NCI-H187 treated with DMSO at 0.1 percent for 48 hours (cell line): ENCODE measurements around the gene ABO.
"Not testable (repeated sequence)": the region's sequence is repeated elsewhere in the genome, so short reads cannot be mapped to it uniquely, and the experiment has no call there.

Source experiments
- DNase-seq: peaks from one replicate; lab custom pipeline; 2025; lab: John Stamatoyannopoulos, UW

The ABO gene

DNA sequence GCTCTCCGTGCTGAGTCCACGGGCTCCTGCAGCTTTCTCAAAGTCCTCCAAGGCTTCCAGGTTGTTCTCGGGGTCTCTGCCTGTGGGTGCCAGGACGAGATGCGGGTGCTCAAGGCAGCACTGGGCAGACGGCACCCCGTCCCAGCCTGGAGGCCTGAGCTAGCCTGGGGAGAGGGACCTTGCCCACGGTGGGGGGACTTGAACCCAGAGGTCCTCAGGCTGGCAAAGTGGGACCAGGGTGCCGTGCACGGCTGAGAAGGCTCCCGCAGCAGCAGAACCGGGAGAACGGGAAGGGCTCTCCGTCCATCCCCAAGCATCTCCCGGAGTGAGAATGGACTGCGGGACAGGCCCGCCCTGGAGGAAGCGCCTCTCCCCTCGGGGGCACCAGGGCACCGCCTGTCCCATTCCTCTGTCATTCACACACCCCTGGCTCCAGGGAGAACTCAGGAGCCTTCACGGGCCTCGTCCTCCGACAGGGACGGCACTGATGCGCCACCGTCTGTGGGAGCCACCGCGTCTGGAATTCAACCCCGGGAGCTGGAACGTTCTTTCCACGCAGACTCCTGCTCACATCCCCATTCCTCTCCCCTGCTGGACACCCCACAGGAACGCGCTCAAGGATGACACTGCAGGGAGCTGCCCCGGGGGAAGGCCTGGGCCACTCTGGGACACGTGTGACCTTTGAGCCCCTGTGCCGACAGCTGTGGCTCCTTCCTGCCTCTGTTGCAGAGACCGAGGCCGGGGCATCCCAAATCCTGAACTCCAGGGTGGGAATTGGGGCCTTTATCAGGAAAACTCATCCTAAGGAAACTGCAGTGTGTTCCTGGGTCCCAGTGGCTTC is 49.6 kb downstream of the ABO start:
- no peak for DNase-seq

DNA sequence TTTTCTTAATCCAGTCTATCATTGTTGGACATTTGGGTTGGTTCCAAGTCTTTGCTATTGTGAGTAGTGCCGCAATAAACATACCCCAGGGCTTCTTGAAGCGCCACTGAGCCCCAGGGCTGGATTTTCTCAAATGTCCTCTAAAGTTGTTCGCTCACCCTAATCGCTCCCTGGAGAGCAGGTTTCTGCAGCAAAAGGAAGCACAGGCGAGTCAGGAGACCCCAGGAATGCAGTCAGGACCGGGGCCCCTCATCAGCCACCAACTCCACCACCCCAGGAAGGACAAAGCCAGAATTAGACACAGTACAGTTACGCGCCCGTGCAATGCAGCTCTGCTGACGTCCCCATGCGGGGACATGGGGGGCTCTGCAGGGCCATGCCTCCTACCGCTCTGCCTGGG is 50.2 kb downstream of the ABO start:
- no peak for DNase-seq

DNA sequence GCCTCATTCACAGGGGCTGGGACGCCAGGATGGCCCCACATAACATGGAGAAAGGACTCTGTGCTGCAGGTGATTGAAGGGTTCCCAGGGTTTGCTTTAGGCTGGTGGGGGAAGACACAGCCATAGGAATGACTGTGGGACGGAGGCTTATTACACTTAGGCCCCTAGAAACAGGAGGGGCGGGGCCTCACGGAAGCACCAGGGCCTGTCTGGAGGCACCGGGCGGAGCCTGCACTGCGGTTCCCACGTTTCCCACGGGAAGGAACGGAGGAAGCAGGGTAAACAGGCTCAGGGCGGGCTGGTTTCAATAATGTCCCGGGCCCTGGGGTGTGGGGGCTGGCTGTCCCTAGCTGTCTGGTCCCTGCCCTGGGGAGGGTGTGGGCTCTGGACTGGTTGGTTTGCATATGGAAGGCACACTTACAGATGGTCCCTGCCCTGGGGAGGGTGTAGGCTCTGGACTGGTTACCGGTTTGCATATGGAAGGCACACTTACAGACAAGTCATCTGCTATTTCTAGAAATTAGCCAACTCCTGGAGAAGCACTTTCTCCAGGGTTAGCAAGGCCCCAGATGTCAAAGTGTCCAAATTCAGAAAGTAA is 51.7 kb downstream of the ABO start:
- not testable (repeated sequence) for DNase-seq

DNA sequence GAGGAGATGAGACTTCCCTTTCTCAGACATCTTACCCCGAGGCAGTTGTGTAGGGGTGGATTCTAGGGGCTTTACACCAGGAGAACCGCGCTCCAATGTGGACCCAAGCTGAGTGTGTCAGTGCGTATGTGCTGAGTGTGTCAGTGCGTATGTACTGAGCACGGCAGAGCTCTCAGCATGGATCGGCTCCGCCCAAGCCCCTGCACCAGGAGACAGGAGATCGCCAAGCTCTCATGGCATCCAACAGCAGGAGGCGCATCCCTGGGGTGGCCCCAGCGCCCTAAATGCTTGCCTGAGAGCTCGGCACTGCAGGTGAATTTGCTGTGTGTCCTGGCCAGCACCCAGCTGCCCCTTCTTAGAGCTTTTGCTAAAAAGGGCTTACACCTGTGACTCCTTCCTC is 53.0 kb downstream of the ABO start:
- DNase-seq: not testable (repeated sequence)

DNA sequence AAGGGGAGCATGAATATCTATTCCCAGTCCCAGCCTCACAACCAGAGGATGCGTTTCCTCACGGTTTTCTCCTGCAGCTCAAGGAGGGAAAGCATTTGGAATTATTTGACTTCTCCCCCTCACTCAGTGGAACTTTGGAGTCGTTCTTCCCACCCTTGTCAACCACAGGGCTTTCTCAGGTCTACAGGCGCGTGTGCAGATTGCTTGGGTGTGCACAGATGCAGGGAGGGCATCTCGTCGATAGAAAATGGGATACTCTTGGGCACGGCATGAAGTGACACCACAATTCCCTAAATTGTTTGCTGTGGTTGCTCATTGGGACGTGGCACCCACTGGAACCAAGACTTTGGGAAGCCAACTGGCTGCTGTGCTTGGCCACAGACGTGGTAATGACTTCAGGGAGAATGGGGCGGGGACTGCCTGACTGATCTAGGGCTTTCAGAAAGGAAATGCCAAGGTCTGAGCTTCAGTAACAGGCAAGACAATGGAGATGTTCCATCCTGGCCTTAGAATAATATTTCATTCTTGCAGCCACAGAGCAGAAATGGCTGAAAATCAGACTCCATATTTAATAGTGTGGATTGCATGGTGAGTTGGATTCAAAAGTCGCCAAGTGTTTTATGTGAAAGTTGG is 53.7 kb downstream of the ABO start:
- no peak for DNase-seq

DNA sequence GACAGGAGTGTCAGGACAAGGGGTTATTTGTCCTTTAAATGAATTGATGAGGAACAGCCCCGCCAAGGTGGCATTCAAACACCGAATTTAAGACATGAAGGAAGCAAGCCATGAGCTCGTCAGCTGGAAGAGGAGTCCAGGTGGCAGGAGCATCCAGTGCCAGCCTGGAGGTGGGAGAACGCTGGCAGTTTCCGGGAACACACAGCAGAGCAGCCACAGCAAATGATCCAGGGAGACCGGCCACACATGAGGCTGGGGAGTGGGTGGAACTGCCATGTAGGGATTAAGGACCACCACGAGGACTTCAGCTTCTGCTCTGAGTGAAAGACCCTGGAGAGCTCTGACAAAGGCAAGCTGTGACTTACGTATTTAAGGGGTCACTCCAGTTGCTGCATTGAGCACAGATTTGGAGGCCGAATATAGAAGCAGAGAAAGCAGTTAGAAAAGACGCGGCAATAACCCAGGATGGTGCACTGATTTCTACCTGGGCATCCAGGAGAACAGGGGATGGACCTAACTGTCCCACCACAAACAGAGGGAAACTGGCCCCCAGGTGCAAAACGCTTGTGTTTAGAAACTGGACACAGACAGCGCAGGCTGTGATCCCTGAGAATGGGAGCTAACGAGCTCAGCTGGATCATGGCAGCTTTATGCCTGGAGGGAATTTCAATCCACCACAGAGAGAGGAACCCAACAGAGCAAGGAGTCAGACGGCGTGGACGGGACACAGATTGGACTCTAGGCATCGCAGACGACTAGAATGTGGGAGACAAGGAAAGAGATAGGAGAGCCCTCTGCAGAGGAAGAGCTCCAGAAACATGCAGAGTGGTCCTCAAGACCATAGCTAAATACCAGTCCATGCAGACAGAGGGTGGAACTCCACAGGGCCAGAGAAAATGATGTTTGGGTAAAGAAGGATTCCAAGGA is 56.7 kb downstream of the ABO start:
- DNase-seq: not testable (repeated sequence)

DNA sequence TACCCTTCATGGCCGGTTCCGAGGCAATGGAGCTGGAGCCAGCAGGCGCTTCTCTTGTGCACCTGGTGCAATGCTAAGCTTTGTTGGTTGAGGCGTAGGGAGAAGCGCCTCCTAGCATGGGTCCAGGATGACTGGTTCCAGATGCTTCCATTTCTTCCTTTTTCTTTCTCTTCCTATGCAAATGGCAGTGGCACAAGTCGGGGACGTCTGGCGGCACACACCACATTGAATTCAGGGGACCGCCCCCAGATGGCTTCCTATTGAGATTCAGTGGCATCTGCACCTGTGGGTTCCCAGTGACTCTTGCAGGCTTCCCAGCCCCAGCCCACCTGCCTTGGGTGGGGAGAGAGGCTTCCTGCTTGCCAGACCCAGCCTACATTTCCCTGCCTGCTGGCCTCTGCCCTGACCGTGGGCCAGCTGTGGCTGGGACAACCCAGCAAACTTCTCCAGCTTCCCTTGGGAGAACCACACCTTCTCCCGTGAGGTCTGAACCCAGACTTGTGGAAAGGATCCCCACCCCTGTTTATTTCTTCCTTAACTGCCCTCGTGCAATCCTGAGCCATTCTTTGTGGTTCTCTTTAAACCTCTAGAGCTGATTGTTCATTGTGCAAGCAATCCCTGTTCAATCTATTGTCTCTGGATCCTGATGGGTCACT is 57.5 kb downstream of the ABO start:
- not testable (repeated sequence) for DNase-seq

DNA sequence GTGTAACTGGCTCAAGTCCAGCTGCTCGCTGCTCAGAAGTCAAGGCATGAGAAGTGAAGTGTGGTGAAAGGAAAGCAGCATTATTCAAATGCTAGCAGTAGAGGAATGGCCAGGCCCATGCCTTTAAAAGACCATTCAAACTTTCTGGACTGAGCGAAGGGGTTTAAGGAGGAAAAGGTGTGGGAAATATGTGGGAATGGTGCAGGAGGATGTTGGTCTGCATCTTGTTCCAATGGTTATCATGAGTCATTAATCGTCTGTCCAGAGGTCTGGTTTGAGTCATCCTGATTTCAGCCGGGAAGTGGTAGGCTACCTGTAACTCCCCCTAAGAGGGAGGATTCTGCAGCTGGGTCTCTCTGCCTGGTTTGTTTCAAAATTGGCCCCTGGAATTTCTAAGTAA is 60.7 kb downstream of the ABO start:
- not testable (repeated sequence) for DNase-seq

DNA sequence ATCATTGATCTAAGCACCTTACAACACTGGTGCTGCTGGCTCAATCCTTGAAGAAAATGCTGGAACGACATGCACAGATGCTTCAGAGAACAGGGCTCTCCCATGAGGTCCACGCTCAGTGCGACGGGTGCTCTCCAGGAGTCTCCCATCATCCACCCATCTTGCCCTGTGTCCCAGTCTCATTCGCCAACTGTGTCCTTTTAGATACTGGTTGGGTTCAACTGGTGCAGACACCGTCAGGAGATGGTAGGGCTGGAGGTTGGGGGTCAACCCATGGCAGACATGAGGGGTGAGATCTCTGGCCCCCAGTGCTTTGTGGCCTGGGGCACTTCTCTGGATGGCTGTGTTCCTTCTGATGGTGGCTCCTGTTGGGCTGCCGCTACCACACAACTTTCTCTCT is 64.4 kb downstream of the ABO start:
- DNase-seq: no peak

DNA sequence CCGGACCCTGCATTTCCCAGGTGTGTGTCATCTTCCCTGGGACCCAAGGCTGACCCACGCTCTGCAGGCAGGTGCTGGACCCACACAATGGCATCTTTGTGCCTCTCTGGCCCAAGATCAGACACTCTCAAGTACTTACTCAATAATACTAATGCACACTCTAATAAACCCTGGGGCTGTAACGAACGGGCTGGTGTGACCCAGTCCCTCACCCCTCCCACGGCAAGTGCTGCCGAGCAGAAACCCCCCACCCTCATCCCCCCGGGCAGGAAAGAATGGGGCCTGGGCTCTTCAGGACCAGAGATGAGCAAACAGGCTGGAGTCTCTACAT is 64.8 kb downstream of the ABO start:
- DNase-seq: no peak

DNA sequence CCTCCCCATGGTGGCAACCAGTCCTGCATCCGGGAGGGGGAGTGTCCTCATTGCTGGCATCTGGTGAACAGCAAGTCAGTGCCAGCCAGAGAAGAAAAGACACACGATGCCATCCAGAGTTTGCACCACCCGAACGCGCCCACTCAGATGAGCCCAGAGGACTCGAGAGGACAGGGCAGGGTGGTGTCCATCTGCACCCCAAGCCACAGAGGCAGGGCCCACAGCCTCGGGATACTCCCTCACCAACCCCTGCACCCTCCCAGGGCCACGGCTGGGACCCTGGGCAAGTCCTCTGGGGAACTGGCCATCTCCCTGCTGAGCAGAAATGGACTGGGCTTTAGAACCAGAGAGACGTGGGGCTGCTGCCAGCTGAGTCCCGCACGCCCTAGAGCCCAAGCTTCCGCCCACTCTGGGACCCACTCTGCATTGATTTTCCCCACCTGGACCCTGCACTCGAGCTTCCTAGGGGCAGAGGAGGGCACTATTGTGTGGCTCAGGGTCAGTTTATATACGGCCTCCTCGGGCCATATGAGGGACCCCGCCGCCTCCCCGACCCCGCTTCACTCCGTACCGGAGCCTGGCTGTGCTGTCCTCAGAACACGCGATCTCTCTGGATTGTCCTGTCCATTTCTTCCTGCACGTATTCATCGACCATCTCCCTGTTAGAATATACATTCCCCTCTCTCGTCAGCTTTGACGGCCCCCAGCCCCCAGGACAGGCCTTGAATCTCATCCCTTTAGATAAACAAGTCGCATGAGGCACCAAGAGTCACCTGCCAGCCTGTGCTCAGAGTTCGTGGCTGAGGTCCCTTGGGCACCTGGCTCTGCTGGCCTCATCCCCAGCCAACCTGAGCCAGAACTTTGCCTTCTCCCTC is 65.4 kb downstream of the ABO start:
- not testable (repeated sequence) for DNase-seq

DNA sequence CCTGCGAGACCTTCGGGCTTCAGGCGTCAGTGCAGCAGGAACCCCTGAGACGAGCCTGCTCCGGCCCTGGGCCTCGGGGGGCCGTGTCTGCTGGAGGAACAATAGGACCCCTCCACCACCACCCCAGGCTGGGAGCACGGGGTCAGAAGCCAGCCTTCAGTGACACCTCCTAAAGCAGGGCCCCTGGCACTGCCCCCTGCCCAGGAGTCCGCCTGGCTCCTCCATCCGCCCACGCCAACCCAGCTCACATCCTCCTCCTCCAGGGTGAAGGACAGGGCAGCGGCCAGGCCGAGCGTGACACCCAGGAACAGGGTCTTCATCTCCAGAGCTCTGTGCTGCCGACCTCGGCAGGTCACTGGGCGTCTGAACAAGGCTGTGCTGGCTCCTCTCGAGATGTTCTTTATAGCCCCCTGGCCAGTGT is 66.1 kb downstream of the ABO start, which contains the start of gene OBP2B:
Gene OBP2B (minus strand): TSS at position 371 of the 421 bp plus-strand sequence. CDS start 51 bp downstream, at position 320.
- not testable (repeated sequence) for DNase-seq

DNA sequence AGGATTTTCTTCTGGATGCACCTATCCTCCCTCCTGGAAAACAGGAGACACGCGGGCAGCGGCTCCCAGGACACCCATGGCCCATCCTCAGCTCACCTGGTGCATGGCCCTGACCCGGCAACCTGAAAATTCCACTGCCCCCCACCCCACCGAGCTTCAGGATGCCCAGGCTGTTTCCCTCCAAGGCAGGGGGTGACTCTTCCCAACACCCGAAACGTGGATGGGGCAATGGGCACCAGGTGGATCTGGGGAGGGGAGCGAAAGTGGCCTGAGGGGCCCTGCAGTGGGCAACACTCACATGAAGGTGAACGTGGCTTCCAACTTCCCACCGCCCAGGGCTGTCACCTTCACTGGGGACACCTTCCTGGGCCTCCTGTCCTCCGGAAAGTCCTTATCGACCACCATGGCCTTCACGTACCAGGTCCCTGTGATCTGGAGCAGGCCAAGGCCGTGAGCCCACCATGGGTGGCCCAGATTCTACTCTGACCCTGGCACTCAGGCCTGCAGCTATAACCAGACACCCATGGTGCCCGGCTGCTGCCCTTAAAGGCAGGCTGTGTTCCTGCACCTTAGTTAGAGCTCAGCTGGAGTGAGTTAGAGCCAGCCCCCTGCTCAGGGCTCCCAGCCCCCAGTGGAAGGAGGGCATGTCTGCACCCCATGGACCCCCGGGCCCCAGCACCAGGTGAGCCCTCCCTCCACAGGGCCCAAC is 66.7 kb downstream of the ABO start:
- DNase-seq: not testable (repeated sequence)

DNA sequence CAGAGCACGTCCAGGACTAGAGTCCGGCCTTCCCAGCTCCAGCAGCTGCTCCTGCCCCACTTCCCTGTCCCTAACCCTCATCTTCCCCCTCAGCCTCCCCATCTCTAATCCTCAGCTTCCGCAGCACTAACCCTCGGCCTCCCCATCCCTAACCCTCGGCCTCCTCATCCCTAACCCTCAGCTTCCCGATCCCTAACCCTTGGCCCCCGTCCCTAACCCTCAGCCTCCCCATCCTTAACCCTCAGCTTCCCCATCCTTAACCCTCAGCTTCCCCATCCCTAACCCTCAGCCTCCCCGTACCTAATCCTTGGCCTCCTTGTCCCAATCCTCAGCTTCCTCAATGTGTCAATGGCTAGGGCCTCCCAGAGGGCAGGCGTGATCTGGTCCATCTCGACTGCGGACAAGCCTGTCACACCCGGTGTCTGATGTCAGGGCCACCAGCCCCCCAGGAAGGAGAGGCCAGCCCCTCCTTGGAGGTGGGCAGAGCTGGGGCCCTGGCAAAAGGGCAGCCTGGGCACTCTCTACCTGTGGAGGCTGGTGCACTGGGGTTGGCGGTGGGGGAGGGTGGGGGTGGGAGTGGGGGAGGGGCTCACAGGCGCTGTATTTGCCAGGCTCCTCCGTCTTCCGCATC is 67.3 kb downstream of the ABO start:
- no peak for DNase-seq

DNA sequence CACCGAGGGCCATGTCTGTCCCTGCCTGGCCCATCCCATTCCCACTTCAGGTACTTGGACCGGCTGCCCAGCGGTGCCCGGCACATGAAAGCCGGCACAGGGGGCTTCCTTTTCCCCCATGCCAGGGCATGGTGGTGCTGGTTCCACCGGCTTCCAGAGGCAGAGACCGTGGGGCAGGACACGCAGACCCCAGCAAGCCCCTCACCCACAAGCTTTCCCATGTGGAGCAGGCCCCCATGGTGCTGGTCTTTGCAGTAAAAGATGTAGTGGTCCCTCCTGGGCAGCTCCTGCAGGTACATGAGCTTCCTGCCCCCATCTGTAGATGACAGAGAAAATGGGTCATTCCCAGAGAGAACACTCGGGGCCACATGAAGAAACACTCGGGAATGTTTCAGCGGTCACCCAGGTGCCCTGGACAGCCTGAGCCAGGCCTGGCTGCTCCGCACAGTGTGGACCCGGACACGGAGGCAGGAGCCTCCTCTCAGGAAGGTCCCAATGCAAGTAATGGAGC is 67.9 kb downstream of the ABO start:
- DNase-seq: no peak

DNA sequence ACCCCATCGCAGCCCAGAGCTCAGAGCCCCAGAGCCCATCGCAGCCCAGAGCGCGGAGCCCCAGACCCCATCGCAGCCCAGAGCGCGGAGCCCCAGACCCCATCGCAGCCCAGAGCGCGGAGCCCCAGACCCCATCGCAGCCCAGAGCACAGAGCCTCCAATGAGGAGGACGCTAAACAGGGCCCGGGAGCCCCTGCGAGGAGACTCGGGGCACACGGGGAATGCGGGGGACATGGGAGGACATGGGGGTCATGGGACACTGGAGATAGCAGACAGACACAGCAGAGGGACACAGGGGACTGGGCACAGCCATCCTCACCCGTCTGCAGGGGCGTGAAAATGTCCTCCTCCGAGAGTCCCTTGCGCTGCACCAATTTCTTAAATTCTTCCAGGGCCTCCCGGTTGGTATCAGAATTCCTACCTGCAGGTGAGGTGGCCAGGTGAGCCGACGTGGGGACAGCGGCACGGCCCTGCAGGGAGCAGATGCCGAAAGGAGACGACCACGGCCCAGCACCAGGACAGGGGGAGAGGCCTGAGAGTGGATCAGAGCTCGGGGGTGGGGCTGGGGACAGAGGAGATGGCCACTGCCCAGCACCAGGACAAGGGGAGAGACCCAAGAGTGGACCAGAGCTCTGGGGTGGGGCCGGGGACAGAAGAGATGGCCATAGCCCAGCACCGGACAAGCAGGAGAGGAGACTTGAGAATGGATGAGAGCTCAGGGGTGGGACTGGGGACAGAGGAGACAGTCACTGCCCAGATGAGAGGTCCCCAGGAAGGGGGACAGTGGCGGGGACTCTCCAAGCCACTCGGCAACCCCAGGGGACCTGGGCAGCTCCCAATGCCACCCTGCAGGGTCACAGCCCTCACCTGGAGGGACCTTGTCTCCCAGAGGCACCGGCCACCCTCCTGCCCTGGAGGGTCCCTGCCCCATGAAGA is 68.7 kb downstream of the ABO start:
- no peak for DNase-seq

DNA sequence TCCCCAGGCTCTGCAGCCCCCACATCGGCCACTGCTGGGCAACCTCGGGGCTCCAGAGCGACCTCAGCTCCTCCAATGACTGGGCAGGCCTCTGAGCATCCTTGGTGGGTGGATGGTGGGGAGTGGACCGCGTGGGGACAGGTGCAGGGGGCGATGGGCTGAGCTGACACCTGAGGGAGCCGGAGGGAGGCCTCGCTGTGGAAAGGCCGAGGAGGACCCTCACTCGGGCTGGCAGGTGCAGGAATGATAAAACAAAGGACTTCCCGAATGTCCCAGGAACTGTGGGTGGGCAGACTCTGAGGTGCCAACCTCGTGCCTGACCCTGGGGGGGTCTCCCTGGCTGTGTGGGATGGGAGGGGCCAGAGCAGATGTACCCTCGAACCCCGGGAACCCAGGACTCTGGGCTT is 69.5 kb downstream of the ABO start:
- DNase-seq: not testable (repeated sequence)
